Activated T-helper 17 cell treated with anti-CD3 and anti-CD28 coated beads, Interleukin-2, amount 50 U/mL, for 72 hours (primary cell): ENCODE results near the gene ABLIM2. TPM values are rescaled to one million over a fixed set of nuclear protein-coding genes. Genes with fewer than 3 reads are reported as not detected.
A peak's percentile ranks its signal among the peaks of the same experiment; 100 is the strongest.

ENCODE experiments used
- ATAC-seq: fragments of 150-1000 bp; cut with Tn5 transposase; replicated peaks from 2 replicates; pipeline ENCODE4 v1.10.0; 2021; ENCODE audit warnings: mild to moderate bottlenecking, moderate library complexity
- H3K27ac Mint-ChIP-seq: one replicate; pipeline ENCODE4 v1.8.0; 2022; ENCODE audit warnings: mixed read lengths
- H3K27me3 Mint-ChIP-seq: one replicate; pipeline ENCODE4 v1.8.0; 2022; ENCODE audit warnings: mixed read lengths
- H3K36me3 Mint-ChIP-seq: one replicate; pipeline ENCODE4 v1.8.0; 2022; ENCODE audit warnings: low read depth, mild to moderate bottlenecking, mixed read lengths
- H3K4me1 Mint-ChIP-seq: one replicate; pipeline ENCODE4 v1.8.0; 2022; ENCODE audit warnings: mixed read lengths
- H3K4me3 Mint-ChIP-seq: one replicate; pipeline ENCODE4 v1.8.0; 2022; ENCODE audit warnings: mild to moderate bottlenecking, mixed read lengths
- H3K9me3 Mint-ChIP-seq: one replicate; pipeline ENCODE4 v1.8.0; 2022; ENCODE audit warnings: mixed read lengths
- total RNA-seq, 2 donors: library from RNA; stranded (reverse); gene quantifications; one replicate each; pipeline ENCODE4 v1.2.3, GENCODE V29; 2022

The ABLIM2 gene
- total RNA-seq, 2 donors from 2014 or later, result 0.53 to 0.82 TPM

DNA sequence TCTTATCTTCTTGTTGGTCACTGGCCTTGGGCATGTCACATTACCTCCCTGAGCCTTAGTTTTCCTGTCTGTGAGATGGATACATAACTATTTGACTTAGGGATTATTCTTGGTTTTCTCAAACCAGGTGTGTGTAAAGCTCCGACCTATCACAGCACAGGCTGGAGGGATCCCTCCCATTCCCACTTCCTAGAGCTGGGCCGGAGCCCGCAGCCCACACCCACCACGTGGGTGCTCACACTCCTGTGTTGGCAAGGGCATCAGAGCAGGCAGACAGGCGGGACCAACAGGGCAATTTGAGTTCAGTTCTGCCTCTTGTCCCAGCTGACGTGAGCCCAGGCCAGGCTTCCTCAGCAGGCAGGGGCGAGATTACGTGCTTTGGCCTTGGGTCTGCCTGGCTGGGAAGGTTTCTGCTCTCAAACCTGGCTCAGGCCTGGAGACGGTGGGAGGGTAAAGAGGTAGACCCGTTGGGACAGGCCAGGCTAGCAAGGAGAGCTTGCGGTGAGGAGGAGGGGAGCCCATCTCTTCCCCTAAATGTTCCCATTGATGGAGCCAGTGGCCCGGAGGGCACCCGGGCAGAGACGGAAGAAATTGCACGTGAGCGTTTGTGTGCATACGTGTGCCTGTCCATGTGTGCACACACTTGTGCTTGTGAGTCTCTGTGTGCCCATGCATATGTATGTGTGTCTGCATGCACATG lies 39.7 kb upstream of the ABLIM2 start:
- no peaks in the 10 kb centered on the region for H3K27me3 Mint-ChIP-seq
- H3K4me1 Mint-ChIP-seq, result peaks cover 18% of the 10 kb centered on the region
- no peaks in the 10 kb centered on the region for H3K9me3 Mint-ChIP-seq
- H3K36me3 Mint-ChIP-seq, result no peaks in the 10 kb centered on the region
- no peak for ATAC-seq
- H3K27ac Mint-ChIP-seq, result peak overlapping the region; percentile 85
- peak overlapping the region; percentile 91 for H3K4me3 Mint-ChIP-seq

- H3K4me3 Mint-ChIP-seq, result no peak overlapping the region
- no peak for ATAC-seq
- no peaks in the 10 kb centered on the region for H3K27me3 Mint-ChIP-seq
- no peak overlapping the region for H3K27ac Mint-ChIP-seq
- peaks cover 18% of the 10 kb centered on the region for H3K4me1 Mint-ChIP-seq
- no peaks in the 10 kb centered on the region for H3K9me3 Mint-ChIP-seq
- no peaks in the 10 kb centered on the region for H3K36me3 Mint-ChIP-seq
Measured at GRCh38 chr4:8197521-8197920, 38.9 kb upstream of the ABLIM2 start.

GRCh38 chr4:8195841-8196458 lies 37.3 kb upstream of the ABLIM2 start:
- Mint-ChIP-seq H3K36me3 (no peaks in the 10 kb centered on the region), H3K27ac (no peak overlapping the region), H3K4me3 (no peak overlapping the region), H3K9me3 (no peaks in the 10 kb centered on the region), H3K27me3 (no peaks in the 10 kb centered on the region), H3K4me1 (peaks cover 8% of the 10 kb centered on the region)
- no peak for ATAC-seq

- Mint-ChIP-seq H3K27ac (no peak overlapping the region), H3K27me3 (no peaks in the 10 kb centered on the region), H3K4me1 (peaks cover 8% of the 10 kb centered on the region), H3K36me3 (no peaks in the 10 kb centered on the region), H3K4me3 (no peak overlapping the region), H3K9me3 (no peaks in the 10 kb centered on the region)
- ATAC-seq, result no peak
Measured at GRCh38 chr4:8195431-8195830, 36.8 kb upstream of the ABLIM2 start.

- no peak for ATAC-seq
- Mint-ChIP-seq H3K9me3 (no peaks in the 10 kb centered on the region), H3K4me3 (no peak overlapping the region), H3K27me3 (no peaks in the 10 kb centered on the region), H3K4me1 (peaks cover 8% of the 10 kb centered on the region), H3K36me3 (no peaks in the 10 kb centered on the region), H3K27ac (peak overlapping the region; percentile 13)
Measured at GRCh38 chr4:8194306-8195242, 36.0 kb upstream of the ABLIM2 start.

DNA sequence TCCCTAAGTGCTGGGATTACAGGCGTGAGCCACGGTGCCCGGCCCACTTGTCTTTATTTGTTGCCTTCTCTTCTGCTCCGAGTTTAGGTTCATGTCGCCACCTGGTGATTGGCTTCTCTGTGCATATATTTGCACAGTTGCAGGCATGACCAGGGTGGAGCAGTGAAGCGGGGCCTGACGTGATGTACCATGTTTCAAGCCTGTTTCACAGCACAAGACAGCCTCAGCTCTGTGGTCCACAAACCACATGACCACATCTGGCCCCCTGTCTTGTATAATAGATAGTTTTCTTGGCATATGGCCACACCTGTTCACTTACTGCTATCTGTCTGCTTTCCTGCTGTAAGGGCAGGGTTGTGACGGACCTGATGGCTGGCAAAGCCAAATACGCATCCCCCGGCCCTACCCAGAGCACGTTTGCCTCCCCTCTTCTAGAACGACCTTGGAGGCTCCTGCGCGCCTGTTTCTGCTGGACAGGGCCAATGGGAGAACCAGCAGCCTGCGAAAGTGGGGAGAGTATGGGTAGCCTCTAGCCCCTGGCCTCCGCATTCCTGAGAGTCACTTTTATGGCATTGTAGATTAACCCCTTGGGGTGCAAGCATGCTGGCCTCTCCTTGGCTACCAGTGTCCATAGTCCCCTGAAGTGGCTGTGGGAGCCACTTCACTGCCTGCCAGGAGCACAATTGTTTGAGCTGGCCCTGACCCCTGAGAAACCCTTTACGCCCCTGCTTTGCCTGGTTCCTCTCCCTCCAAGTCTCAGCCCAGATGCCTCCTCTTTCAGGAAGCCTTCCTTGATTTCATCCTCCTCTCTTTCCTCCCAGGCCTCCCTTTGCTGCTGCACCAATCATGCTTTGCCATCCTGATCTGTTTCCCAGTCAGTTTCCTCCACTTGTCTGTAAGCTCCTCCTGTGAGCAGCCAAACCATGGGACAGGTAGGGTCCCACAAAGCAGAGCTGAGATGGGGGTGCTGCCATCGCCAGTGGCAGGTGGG lies 34.4 kb upstream of the ABLIM2 start:
- Mint-ChIP-seq H3K36me3 (no peaks in the 10 kb centered on the region), H3K4me3 (no peak overlapping the region), H3K27me3 (no peaks in the 10 kb centered on the region), H3K4me1 (no peaks in the 10 kb centered on the region), H3K27ac (no peak overlapping the region), H3K9me3 (no peaks in the 10 kb centered on the region)
- ATAC-seq, result peak; percentile 56

- ATAC-seq, result no peak
- H3K36me3 Mint-ChIP-seq, result no peaks in the 10 kb centered on the region
- no peak overlapping the region for H3K27ac Mint-ChIP-seq
- no peaks in the 10 kb centered on the region for H3K9me3 Mint-ChIP-seq
- no peaks in the 10 kb centered on the region for H3K4me1 Mint-ChIP-seq
- no peak overlapping the region for H3K4me3 Mint-ChIP-seq
- no peaks in the 10 kb centered on the region for H3K27me3 Mint-ChIP-seq
Measured at GRCh38 chr4:8191136-8191747, 32.6 kb upstream of the ABLIM2 start.

DNA sequence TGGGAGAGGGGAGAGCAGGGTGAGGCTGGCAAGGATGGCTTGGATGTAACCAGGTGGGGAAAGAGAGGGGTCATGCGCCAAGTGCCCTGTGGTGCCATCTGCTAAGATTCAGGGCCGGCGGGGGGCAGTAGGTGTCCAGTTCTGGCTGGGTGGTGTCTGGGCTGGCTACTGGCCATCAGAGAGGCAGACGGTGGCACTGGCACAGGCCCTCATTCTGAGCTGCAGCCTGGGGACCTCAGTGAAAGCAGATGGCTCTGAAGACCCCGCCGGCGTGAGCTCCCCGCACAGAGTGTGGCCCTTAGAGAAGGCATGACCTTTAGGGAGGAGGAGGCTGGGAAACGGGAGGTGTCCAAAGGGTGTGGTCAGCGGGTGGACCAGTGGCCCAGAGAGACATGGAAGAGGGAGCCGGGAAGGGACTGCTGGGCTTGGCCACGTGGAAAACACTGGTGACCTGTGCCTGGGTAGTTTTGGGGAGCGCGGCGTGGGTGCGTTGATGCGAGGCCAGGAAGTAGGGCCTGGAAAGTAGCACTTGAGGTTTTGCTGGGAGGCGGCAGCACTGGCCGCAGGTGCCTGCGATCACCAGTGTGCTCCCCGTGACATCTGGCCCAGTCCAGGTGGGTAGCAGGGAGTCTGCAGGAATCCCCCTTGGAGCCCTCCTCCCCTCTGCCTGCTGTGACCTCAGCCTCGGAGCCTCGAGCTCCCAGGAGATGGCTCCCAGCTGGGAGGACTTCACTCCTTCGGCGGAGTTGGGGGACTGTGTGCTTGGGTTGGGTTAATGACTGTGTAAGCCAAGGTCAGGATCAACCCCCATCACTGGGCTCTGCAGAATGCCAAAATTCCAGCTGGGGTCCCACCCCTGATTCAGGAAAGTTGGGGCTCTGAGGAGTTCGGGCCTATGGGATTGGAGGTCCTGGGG lies 31.2 kb upstream of the ABLIM2 start:
- no peak overlapping the region for H3K27ac Mint-ChIP-seq
- H3K36me3 Mint-ChIP-seq, result no peaks in the 10 kb centered on the region
- H3K27me3 Mint-ChIP-seq, result no peaks in the 10 kb centered on the region
- no peak overlapping the region for H3K4me3 Mint-ChIP-seq
- no peaks in the 10 kb centered on the region for H3K9me3 Mint-ChIP-seq
- no peak for ATAC-seq
- H3K4me1 Mint-ChIP-seq, result no peaks in the 10 kb centered on the region

GRCh38 chr4:8188743-8189550 lies 30.3 kb upstream of the ABLIM2 start:
- Mint-ChIP-seq H3K27me3 (no peaks in the 10 kb centered on the region), H3K4me1 (no peaks in the 10 kb centered on the region), H3K27ac (no peak overlapping the region), H3K36me3 (no peaks in the 10 kb centered on the region), H3K9me3 (no peaks in the 10 kb centered on the region), H3K4me3 (no peak overlapping the region)
- ATAC-seq, result no peak

DNA sequence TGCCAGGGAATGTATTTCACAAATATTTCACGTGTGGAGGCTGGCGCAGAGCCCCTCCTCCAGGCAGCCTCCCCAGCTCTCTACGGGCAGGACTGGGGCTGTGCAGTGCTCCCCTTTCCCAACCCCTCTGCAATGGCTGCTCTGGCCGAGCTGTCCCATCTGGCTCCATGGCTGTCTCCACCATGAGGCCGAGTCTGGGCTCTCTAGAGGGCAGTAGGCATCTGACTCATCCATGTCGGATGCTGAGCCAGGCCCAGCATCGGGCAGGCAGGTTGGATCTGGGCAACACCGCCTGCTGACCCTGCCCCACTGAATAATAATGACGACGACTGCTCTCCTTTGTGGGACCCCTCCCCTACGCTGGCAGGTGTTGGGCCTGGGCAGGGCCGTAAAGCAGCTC lies 29.5 kb upstream of the ABLIM2 start:
- H3K27me3 Mint-ChIP-seq, result no peaks in the 10 kb centered on the region
- no peak overlapping the region for H3K4me3 Mint-ChIP-seq
- no peaks in the 10 kb centered on the region for H3K9me3 Mint-ChIP-seq
- H3K27ac Mint-ChIP-seq, result no peak overlapping the region
- no peaks in the 10 kb centered on the region for H3K36me3 Mint-ChIP-seq
- no peaks in the 10 kb centered on the region for H3K4me1 Mint-ChIP-seq
- no peak for ATAC-seq

DNA sequence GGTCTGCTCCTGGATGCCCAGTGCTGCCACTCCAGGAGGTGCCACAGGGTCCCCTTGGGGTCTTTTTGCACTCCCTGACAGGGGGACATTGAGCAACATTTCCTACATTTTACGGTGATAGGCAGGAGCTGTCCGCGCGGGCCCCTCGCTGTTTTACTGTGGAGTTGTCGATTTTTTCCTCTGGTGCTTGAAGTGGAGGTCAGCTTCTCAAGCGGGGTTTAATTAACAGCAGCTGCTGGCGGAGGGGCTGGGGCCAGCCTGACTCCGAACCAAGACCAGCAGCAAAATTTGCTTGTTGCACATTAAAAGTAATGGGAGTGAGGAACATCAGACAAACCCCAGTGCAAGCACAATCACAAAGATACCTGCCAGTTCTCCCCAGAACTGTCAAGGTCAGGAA lies 27.3 kb upstream of the ABLIM2 start:
- H3K4me3 Mint-ChIP-seq, result no peak overlapping the region
- H3K27ac Mint-ChIP-seq, result no peak overlapping the region
- no peaks in the 10 kb centered on the region for H3K4me1 Mint-ChIP-seq
- H3K9me3 Mint-ChIP-seq, result no peaks in the 10 kb centered on the region
- H3K27me3 Mint-ChIP-seq, result no peaks in the 10 kb centered on the region
- no peaks in the 10 kb centered on the region for H3K36me3 Mint-ChIP-seq
- no peak for ATAC-seq

DNA sequence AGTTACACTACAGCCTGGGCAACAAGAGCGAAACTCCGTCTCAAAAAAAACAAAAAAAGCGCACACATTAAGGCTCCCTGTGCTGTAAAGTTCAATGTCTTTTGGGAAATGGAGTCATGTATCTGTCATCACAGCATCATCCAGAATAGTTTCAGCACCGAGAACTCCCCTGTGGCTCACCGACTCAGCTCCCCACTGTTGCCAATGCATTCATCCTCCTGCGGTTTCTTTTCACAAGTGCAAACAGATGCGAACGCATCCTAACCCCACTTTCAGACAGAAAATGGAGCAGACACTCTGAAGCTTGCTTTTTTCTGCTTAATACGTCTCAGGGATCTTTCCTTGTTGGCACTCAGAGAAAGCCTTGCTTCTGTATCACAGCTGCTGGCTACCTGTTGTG lies 26.7 kb upstream of the ABLIM2 start:
- H3K4me1 Mint-ChIP-seq, result no peaks in the 10 kb centered on the region
- H3K36me3 Mint-ChIP-seq, result no peaks in the 10 kb centered on the region
- H3K27me3 Mint-ChIP-seq, result no peaks in the 10 kb centered on the region
- no peaks in the 10 kb centered on the region for H3K9me3 Mint-ChIP-seq
- ATAC-seq, result peak; percentile 85
- H3K4me3 Mint-ChIP-seq, result no peak overlapping the region
- H3K27ac Mint-ChIP-seq, result no peak overlapping the region
